ENCODE measurements around the gene C1QTNF7. TPM values are rescaled to one million over a fixed set of nuclear protein-coding genes. Genes with fewer than 3 reads are reported as not detected.

C1QTNF7 gene
- total and polyA plus RNA-seq, 12 donors = 0.30 to 2.7 (median 1.5) TPM

GRCh38 chr4:15425520-15425919 lies 2.3 kb upstream of the C1QTNF7 start:
- peaks cover 0 to 13% (median 5%) of the 10 kb centered on the region in 9 donors for H3K4me1 ChIP-seq
- no peak overlapping the region for H3K4me3 ChIP-seq
- H3K36me3 ChIP-seq = no peaks in the 10 kb centered on the region
- no peaks in the 10 kb centered on the region for H3K27me3 ChIP-seq
- ATAC-seq = no peak
- TF ChIP-seq CTCF (IDR thresholded peaks at IDR 0.05) = no peak
- 96 to 98% methylated on average over 2 of the region's 2 CpGs for WGBS, 2 donors
- H3K9me3 ChIP-seq = no peaks in the 10 kb centered on the region
- DNase-seq = no peak
- intact Hi-C loops (cut with DNase I) = no loop called here
- no peak overlapping the region for H3K27ac ChIP-seq

- peak overlapping the region in 4 of 10 donors; percentile 31 to 68 (median 38) for H3K27ac ChIP-seq
- no peak overlapping the region for H3K4me3 ChIP-seq
- no peak for ATAC-seq
- peaks cover 0 to 13% (median 5%) of the 10 kb centered on the region in 9 donors for H3K4me1 ChIP-seq
- intact Hi-C loops (cut with DNase I) = no loop called here
- DNase-seq = no peak
- no peaks in the 10 kb centered on the region for H3K27me3 ChIP-seq
- TF ChIP-seq CTCF (IDR thresholded peaks at IDR 0.05) = no peak
- no peaks in the 10 kb centered on the region for H3K9me3 ChIP-seq
- no peaks in the 10 kb centered on the region for H3K36me3 ChIP-seq
- WGBS, 2 donors = 54 to 70% methylated on average over 2 of the region's 2 CpGs
Observed at GRCh38 chr4:15427161-15427560, 672 bp upstream of the C1QTNF7 start.

- DNase-seq = no peak
- H3K36me3 ChIP-seq = no peaks in the 10 kb centered on the region
- H3K4me3 ChIP-seq = no peak overlapping the region
- H3K9me3 ChIP-seq = no peaks in the 10 kb centered on the region
- H3K27ac ChIP-seq = peak overlapping the region in 3 of 10 donors; percentile 31 to 68 (median 45)
- TF ChIP-seq CTCF (IDR thresholded peaks at IDR 0.05) = no peak
- WGBS, 2 donors = 59 to 70% methylated on average over 1 of the region's 1 CpG
- H3K4me1 ChIP-seq = peaks cover 0 to 13% (median 5%) of the 10 kb centered on the region in 9 donors
- no peaks in the 10 kb centered on the region for H3K27me3 ChIP-seq
- intact Hi-C loops (cut with DNase I) = no loop called here
- ATAC-seq = peak in 1 of 8 donors; percentile 39
Observed at GRCh38 chr4:15428611-15429010, 778 bp downstream of the C1QTNF7 start.

- 85% methylated on average over 2 of the region's 2 CpGs for WGBS, 2 donors
- intact Hi-C loops (cut with DNase I) = no loop called here
- H3K9me3 ChIP-seq = no peaks in the 10 kb centered on the region
- no peak overlapping the region for H3K27ac ChIP-seq
- no peaks in the 10 kb centered on the region for H3K27me3 ChIP-seq
- no peak for DNase-seq
- no peaks in the 10 kb centered on the region for H3K36me3 ChIP-seq
- no peak for TF ChIP-seq CTCF (IDR thresholded peaks at IDR 0.05)
- peaks cover 0 to 14% (median 0%) of the 10 kb centered on the region in 9 donors for H3K4me1 ChIP-seq
- no peak overlapping the region for H3K4me3 ChIP-seq
- no peak for ATAC-seq
Observed at GRCh38 chr4:15434091-15434490, 6.3 kb downstream of the C1QTNF7 start.
